Endothelial cell of umbilical vein (primary cell): Measurements from ENCODE around the gene PI4KA. TPM values are rescaled to one million over a fixed set of nuclear protein-coding genes. Genes with fewer than 3 reads are reported as not detected.

ENCODE experiments used
- BruUV-seq: library from RNA; stranded (reverse); fragments of 400-500 nt; replicated peaks from 2 replicates; lab custom pipeline; 2021; lab: Mats Ljungman, UMichigan
- CTCF ChIA-PET: fragments of 300-600, 350-600 bp; sonication (Branson Sonifier 250); formaldehyde crosslinking; loops from one replicate; lab custom pipeline; 2021; ENCODE audit warnings: antibody characterized with exemption, inconsistent platforms; lab: Charles Lee
- POLR2A ChIA-PET: fragments of 300-600, 350-600 bp; sonication (Branson Sonifier 250); formaldehyde crosslinking; loops from one replicate; lab custom pipeline; 2021; ENCODE audit warnings: antibody characterized with exemption, inconsistent platforms; lab: Charles Lee
- DNase-seq: peaks from one replicate; pipeline ENCODE4 v3.0.0-alpha.2; 2011; ENCODE audit warnings: low read depth, low spot score
- FAIRE-seq: peaks from 2 replicates; lab custom pipeline; 2011; peaks lifted over from hg19 to GRCh38; lab: Jason Lieb, UNC
- H2AFZ ChIP-seq: 2 replicates; pipeline ENCODE4 v1.6.0; 2012; ENCODE audit warnings: low read depth, low read length, control low read depth, inconsistent platforms
- H3K27ac ChIP-seq: 2 replicates; pipeline ENCODE4 v1.5.1; 2011; ENCODE audit warnings: low read depth, mild to moderate bottlenecking, control low read depth, low read length, moderate library complexity; ENCODE audit not compliant: insufficient read depth
- H3K27me3 ChIP-seq, 2 experiments: 2 replicates each; pipeline versions ENCODE4 v1.6.0 to v1.6.1; 2011; ENCODE audit warnings: low read length in 2 of 2, mixed read lengths in 1 of 2; ENCODE audit not compliant: control insufficient read depth in 2 of 2, insufficient read depth in 2 of 2
- H3K36me3 ChIP-seq, 2 experiments: 2 replicates in 1 of 2; 3 replicates in 1 of 2; pipeline ENCODE4 v1.5.1; 2011; ENCODE audit warnings: low read length in 2 of 2, mild to moderate bottlenecking in 1 of 2, moderate library complexity in 1 of 2; ENCODE audit not compliant: control insufficient read depth in 2 of 2, insufficient read depth in 2 of 2; ENCODE audit errors: extremely low read depth in 1 of 2
- H3K4me1 ChIP-seq: 3 replicates; pipeline ENCODE4 v1.5.1; 2011; ENCODE audit warnings: mild to moderate bottlenecking, low read length; ENCODE audit not compliant: control insufficient read depth, insufficient read depth; ENCODE audit errors: extremely low read depth
- H3K4me2 ChIP-seq: 2 replicates; pipeline ENCODE4 v1.6.1; 2011; ENCODE audit warnings: low read length, control low read depth, mixed read lengths; ENCODE audit not compliant: insufficient read depth
- H3K4me3 ChIP-seq, 3 experiments: fragments of 200-600 bp in 1 of 3; sonication (generic), shearing (Covaris generic) in 1 of 3; replicated peaks in 1 of 3; 2 replicates each; pipeline ENCODE4 v1.5.1; 2011 to 2016; ENCODE audit warnings: control low read depth in 3 of 3, low read length in 3 of 3, mild to moderate bottlenecking in 2 of 3, inconsistent platforms in 1 of 3, low read depth in 1 of 3, moderate library complexity in 1 of 3; ENCODE audit not compliant: insufficient read depth in 1 of 3
- H3K79me2 ChIP-seq: 2 replicates; pipeline ENCODE4 v1.6.0; 2012; ENCODE audit warnings: low read length, inconsistent platforms; ENCODE audit not compliant: control insufficient read depth, insufficient read depth
- H3K9ac ChIP-seq: replicated peaks from 2 replicates; pipeline ENCODE3; 2011; ENCODE audit warnings: low read length, control low read depth; ENCODE audit not compliant: insufficient read depth; ENCODE audit errors: extremely low read depth
- H3K9me1 ChIP-seq: replicated peaks from 3 replicates; pipeline ENCODE4 v1.6.0; 2011; ENCODE audit warnings: mild to moderate bottlenecking, low read length; ENCODE audit not compliant: control insufficient read depth, insufficient read depth; ENCODE audit errors: extremely low read depth
- H3K9me3 ChIP-seq: replicated peaks from 2 replicates; pipeline ENCODE4 v1.5.1; 2012; ENCODE audit warnings: low read length, inconsistent platforms; ENCODE audit not compliant: control insufficient read depth, insufficient read depth
- H4K20me1 ChIP-seq: replicated peaks from 2 replicates; pipeline ENCODE3; 2011; ENCODE audit warnings: mild to moderate bottlenecking, low read length; ENCODE audit not compliant: control insufficient read depth, insufficient read depth; ENCODE audit errors: extremely low read depth
- CTCF ChIP-seq, 2 donors: IDR thresholded peaks; 1 replicate in 1 of 2; 2 replicates in 1 of 2; pipeline ENCODE4 v1.5.1; 2011; ENCODE audit warnings: low read length in 2 of 2, mild to moderate bottlenecking in 2 of 2, moderate library complexity in 2 of 2, control low read depth in 1 of 2, inconsistent platforms in 1 of 2, low read depth in 1 of 2; ENCODE audit not compliant: insufficient read depth in 1 of 2; ENCODE audit errors: extremely low read depth in 1 of 2
- EZH2 ChIP-seq: IDR thresholded peaks from 2 replicates; pipeline ENCODE4 v1.6.1; 2012; ENCODE audit warnings: borderline replicate concordance, low read depth, mild to moderate bottlenecking, moderate library complexity, low read length, inconsistent platforms; ENCODE audit not compliant: severe bottlenecking
- FOS ChIP-seq: IDR thresholded peaks from 2 replicates; pipeline ENCODE4 v1.6.1; 2011; ENCODE audit warnings: mild to moderate bottlenecking, low read length, moderate library complexity, borderline replicate concordance; ENCODE audit not compliant: insufficient read depth
- GATA2 ChIP-seq: IDR thresholded peaks from 2 replicates; pipeline ENCODE4 v1.7.0; 2011; ENCODE audit warnings: low read depth, mild to moderate bottlenecking, moderate library complexity, mixed read lengths, low read length; ENCODE audit not compliant: insufficient read length, insufficient read depth
- JUN ChIP-seq: IDR thresholded peaks from 2 replicates; pipeline ENCODE4 v1.6.1; 2011; ENCODE audit warnings: borderline replicate concordance, low read depth; ENCODE audit not compliant: insufficient read length, insufficient read depth
- MAX ChIP-seq: IDR thresholded peaks from 2 replicates; pipeline ENCODE4 v1.6.1; 2011; ENCODE audit not compliant: insufficient read depth, insufficient read length
- MYC ChIP-seq: IDR thresholded peaks from one replicate; pipeline ENCODE4 v1.6.1; 2011; ENCODE audit warnings: mild to moderate bottlenecking, low read depth, low read length
- POLR2A ChIP-seq: IDR thresholded peaks from 2 replicates; pipeline ENCODE4 v1.6.1; 2012; ENCODE audit warnings: low read depth, mild to moderate bottlenecking, control low read depth, low read length
- POLR2AphosphoS5 ChIP-seq: IDR thresholded peaks from 2 replicates; pipeline ENCODE4 v1.6.1; 2012; ENCODE audit warnings: low read depth, mild to moderate bottlenecking, control low read depth, low read length, moderate library complexity; ENCODE audit not compliant: insufficient read depth
- dilution Hi-C: fragments of 300-500 bp; cut with MboI; formaldehyde crosslinking; loops from one replicate; pipeline ENCODE4 v1.15.0; 2019; ENCODE audit warnings: low sequenced_read_pairs; ENCODE audit not compliant: extremely low pct_ligation_motif_present
- intact Hi-C: fragments of 100-400 bp; cut with micrococcal nuclease; formaldehyde crosslinking; loops from one replicate; pipeline ENCODE4 v1.10.0; 2022
- polyA plus RNA-seq, 4 experiments: library from polyadenylated mRNA; depleted of rRNA in 3 of 4; stranded (reverse) in 3 of 4; unstranded in 1 of 4; fragments of >200 nt; gene quantifications; 2 replicates each; pipeline versions ENCODE4 v1.2.1 to v1.2.3, GENCODE V29; 2011 to 2012; ENCODE audit warnings: missing spikeins in 1 of 4
- total RNA-seq: library from RNA; stranded (reverse); gene quantifications from 2 replicates; pipeline ENCODE4 v1.2.3, GENCODE V29; 2021

PI4KA gene
- total and polyA plus RNA-seq, 2 donors (not counting 3 experiments of a cell fraction or from before 2014, with no cell fraction given): 28.9 to 56.4 TPM

DNA sequence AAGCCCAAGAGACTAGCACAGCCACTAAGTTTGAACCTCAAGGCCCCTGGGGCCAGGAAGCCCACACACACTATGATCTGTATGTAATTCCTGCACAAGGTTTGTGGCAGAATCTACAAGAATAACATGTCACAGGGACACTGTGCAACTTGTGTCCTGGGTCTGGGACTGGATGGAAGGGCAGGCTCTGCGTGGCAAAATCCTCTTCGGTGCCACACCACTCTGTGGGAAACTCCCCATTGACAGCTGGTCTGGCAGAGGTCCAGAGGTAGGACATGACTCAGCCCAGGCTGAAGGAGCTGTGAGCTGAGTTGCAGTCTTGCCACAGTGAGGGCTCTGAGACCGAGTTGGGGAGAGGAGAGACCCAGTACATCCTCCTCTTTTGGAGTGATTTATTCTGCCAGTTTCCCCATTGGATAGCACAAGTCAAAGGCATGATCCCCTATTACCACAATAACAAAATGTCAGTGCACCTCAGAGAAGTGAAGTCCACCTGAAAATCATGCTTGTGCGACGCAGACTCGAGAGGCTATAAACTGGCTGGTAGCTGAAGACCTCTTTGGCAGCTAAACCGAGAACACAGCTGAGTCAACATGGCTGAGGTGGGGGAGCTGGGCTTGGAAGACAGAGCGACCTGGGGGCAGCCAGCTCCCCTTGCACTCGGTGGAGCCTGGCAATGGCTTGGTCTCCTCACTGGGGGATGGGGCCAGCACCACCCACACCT, 108.0 kb downstream of the PI4KA start:
- DNase-seq (peak; percentile 83), FAIRE-seq (peak; percentile 83)
- CTCF ChIA-PET: interaction anchor here (0.6 to 3.0 kb wide), 7 partner anchors 8 to 332 kb away, joined by 3 to 23 read pairs (median 5); no protein-coding TSS in a partner anchor
- H3K36me3 ChIP-seq: peaks cover 0 to 8% of the 10 kb centered on the region in 2 experiments
- intact Hi-C loops: no loop called here
- dilution Hi-C loops: no loop called here
- H3K27ac ChIP-seq: peak overlapping the region; percentile 32
- peaks cover 13% of the 10 kb centered on the region for H3K4me1 ChIP-seq
- H3K4me3 ChIP-seq: no peak overlapping the region
- H2AFZ ChIP-seq: no peak overlapping the region
- H3K4me2 ChIP-seq: no peak overlapping the region
- no TSS peak for BruUV-seq
- no peaks in the 10 kb centered on the region for H3K27me3 ChIP-seq
- POLR2A ChIA-PET: interaction anchor here (0.6 to 0.7 kb wide), 2 partner anchors 123 to 288 kb away, joined by 3 to 6 read pairs; no protein-coding TSS in a partner anchor
- no peaks in the 10 kb centered on the region for H3K9me1 ChIP-seq
- no peaks in the 10 kb centered on the region for H3K79me2 ChIP-seq
- H4K20me1 ChIP-seq: no peaks in the 10 kb centered on the region
- no peaks in the 10 kb centered on the region for H3K9me3 ChIP-seq
- no peak overlapping the region for H3K9ac ChIP-seq
- TF ChIP-seq POLR2A (no peak), FOS (peak; percentile 63)

DNA sequence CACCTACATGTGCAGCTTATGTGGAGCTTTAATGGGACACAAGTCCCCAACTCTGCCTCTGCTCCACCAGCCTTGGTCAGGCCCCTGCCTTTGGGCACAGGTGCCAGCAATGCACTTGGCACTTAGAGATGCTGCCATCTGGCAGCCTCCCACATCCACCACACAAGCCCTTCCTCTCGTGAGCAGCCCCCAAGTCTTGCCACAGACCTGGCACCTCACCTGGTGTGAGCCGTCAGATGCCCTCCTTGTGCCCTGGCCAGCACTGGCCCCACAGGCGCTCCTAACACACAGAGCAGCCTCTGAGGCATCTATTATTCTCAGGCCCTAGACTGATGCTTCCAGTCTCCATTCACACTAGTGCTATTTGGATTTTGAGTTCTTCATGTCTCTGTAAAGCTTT, 109.2 kb downstream of the PI4KA start:
- H3K27me3 ChIP-seq: no peaks in the 10 kb centered on the region
- no peaks in the 10 kb centered on the region for H3K79me2 ChIP-seq
- intact Hi-C loops (no loop called here), dilution Hi-C loops (no loop called here)
- POLR2A ChIA-PET: interaction anchor here (1.1 kb wide), 1 partner anchor 28 kb away, joined by 3 read pairs; no protein-coding TSS in a partner anchor
- DNase-seq: no peak
- no peak overlapping the region for H3K27ac ChIP-seq
- no peak overlapping the region for H3K4me2 ChIP-seq
- BruUV-seq: no TSS peak
- no peak overlapping the region for H2AFZ ChIP-seq
- FAIRE-seq: no peak
- peaks cover 0 to 8% of the 10 kb centered on the region in 2 experiments for H3K36me3 ChIP-seq
- H3K4me1 ChIP-seq: peaks cover 13% of the 10 kb centered on the region
- H3K9me3 ChIP-seq: no peaks in the 10 kb centered on the region
- TF ChIP-seq POLR2AphosphoS5 (no peak), CTCF (IDR thresholded peaks at IDR 0.05; ENCODE audit: extremely low read depth in 1 of 2, insufficient read depth in 1 of 2, low read depth in 1 of 2, low read length in 2 of 2) (no peak), JUN (no peak), GATA2 (no peak), MAX (no peak), POLR2A (no peak), EZH2 (no peak), FOS (no peak), MYC (no peak)
- H3K9me1 ChIP-seq: no peaks in the 10 kb centered on the region
- CTCF ChIA-PET: interaction anchor here (1.4 to 3.0 kb wide), 3 partner anchors 9 to 34 kb away, joined by 3 to 23 read pairs (median 4); no protein-coding TSS in a partner anchor
- no peak overlapping the region for H3K9ac ChIP-seq
- no peaks in the 10 kb centered on the region for H4K20me1 ChIP-seq
- no peak overlapping the region for H3K4me3 ChIP-seq
